ENCODE results near the gene SHC4. TPM values are rescaled to one million over a fixed set of nuclear protein-coding genes. Genes with fewer than 3 reads are reported as not detected.

The SHC4 gene
- polyA plus RNA-seq, 1 of the 3 experiments (the other 2 are of a cell fraction), result 1.6 TPM

GRCh38 chr15:48775546-48775945, 188.2 kb downstream of the SHC4 start:
- H3K4me2 ChIP-seq, result no peak overlapping the region
- 88% methylated on average over 2 of the region's 2 CpGs for WGBS (ENCODE audit: low lambda C conversion rate)
- TF ChIP-seq ELF1 (IDR thresholded peaks at IDR 0.05) (no peak), JUND (IDR thresholded peaks at IDR 0.05) (no peak), MEF2A (IDR thresholded peaks at IDR 0.05; ENCODE audit: borderline replicate concordance, low read depth) (no peak), MXI1 (IDR thresholded peaks at IDR 0.05; ENCODE audit: low read depth, low read length) (no peak), SMC3 (IDR thresholded peaks at IDR 0.05; ENCODE audit: low read depth, low read length) (no peak), EZH2phosphoT487 (IDR thresholded peaks at IDR 0.05; ENCODE audit: borderline replicate concordance, low read depth) (no peak), FOSL2 (IDR thresholded peaks at IDR 0.05; ENCODE audit: borderline replicate concordance, low read depth) (no peak), USF2 (IDR thresholded peaks at IDR 0.05; ENCODE audit: borderline replicate concordance, low read depth, low read length) (no peak), RCOR1 (IDR thresholded peaks at IDR 0.05; ENCODE audit: low read length) (no peak), TEAD4 (IDR thresholded peaks at IDR 0.05; ENCODE audit: borderline replicate concordance, insufficient read depth) (no peak)
- H3F3A ChIP-seq (replicated peaks; ENCODE audit: insufficient read depth), result peaks cover 6% of the 10 kb centered on the region
- H4K20me1 ChIP-seq (ENCODE audit: insufficient read depth), result no peaks in the 10 kb centered on the region
- DNase-seq, result no peak
- H3K4me3 ChIP-seq (ENCODE audit: low read depth in 2 of 2, low read length in 1 of 2), result no peak overlapping the region
- H3K27me3 ChIP-seq (ENCODE audit: insufficient read depth), result no peaks in the 10 kb centered on the region
- H2AFZ ChIP-seq (ENCODE audit: low read depth), result no peak overlapping the region
- peaks cover 8% of the 10 kb centered on the region; the same call in 1 of the 2 replicates for H3K9me3 ChIP-seq
- no peak overlapping the region for H3K9ac ChIP-seq
- no peaks in the 10 kb centered on the region for H3K9me2 ChIP-seq
- H3K36me3 ChIP-seq (replicated peaks in 1 of 2; ENCODE audit: control insufficient read depth in 1 of 2, insufficient read depth in 2 of 2, low read length in 1 of 2), result peaks cover 36 to 45% of the 10 kb centered on the region in 2 experiments
- H3K4me1 ChIP-seq (ENCODE audit: control insufficient read depth in 1 of 2, insufficient read depth in 2 of 2, low read depth in 1 of 2, low read length in 1 of 2), result peaks cover 0 to 11% of the 10 kb centered on the region in 2 experiments; a peak in 2 of 4 replicates
- no peaks in the 10 kb centered on the region; the same call in none of the 2 replicates for H3K79me2 ChIP-seq (ENCODE audit: insufficient read depth)
- POLR2A ChIA-PET, result no interaction called here
- CTCF ChIA-PET, result interaction anchor here (1.3 kb wide), 1 partner anchor 26 kb away, joined by 5 read pairs; no protein-coding TSS in a partner anchor
- no peak overlapping the region for H3K27ac ChIP-seq (ENCODE audit: low read depth in 2 of 2, low read length in 1 of 2)

- TF ChIP-seq GATA2 (CRISPR knock-in tag; IDR thresholded peaks at IDR 0.05) (no peak), NRF1 (IDR thresholded peaks at IDR 0.05; ENCODE audit: low read depth, low read length) (no peak), ZBTB33 (IDR thresholded peaks at IDR 0.05; ENCODE audit: borderline replicate concordance, low read depth) (no peak), TCF12 (IDR thresholded peaks at IDR 0.05) (no peak), USF1 (IDR thresholded peaks at IDR 0.05; ENCODE audit: borderline replicate concordance, low read depth) (no peak), TEAD4 (IDR thresholded peaks at IDR 0.05; ENCODE audit: borderline replicate concordance, insufficient read depth) (no peak), FOXJ3 (CRISPR knock-in tag; IDR thresholded peaks at IDR 0.05) (no peak), RFX5 (IDR thresholded peaks at IDR 0.05; ENCODE audit: low read length) (no peak), RXRA (IDR thresholded peaks at IDR 0.05; ENCODE audit: borderline replicate concordance, low read depth) (no peak), GABPA (IDR thresholded peaks at IDR 0.05; ENCODE audit: low read depth) (no peak), POLR2AphosphoS5 (IDR thresholded peaks at IDR 0.05; ENCODE audit: low read depth, low read length) (no peak), CTCF (IDR thresholded peaks at IDR 0.05) (no peak), FOXM1 (IDR thresholded peaks at IDR 0.05; ENCODE audit: low read depth) (no peak)
- ChIA-PET POLR2A (no interaction called here), CTCF (interaction anchor here (1.3 kb wide), 1 partner anchor 27 kb away, joined by 5 read pairs; no protein-coding TSS in a partner anchor)
- Histone ChIP-seq H3F3A (replicated peaks; ENCODE audit: insufficient read depth) (peaks cover 6% of the 10 kb centered on the region), H2AFZ (ENCODE audit: low read depth) (no peak overlapping the region), H3K9ac (no peak overlapping the region), H3K27me3 (ENCODE audit: insufficient read depth) (no peaks in the 10 kb centered on the region), H3K4me3 (ENCODE audit: low read depth in 2 of 2, low read length in 1 of 2) (no peak overlapping the region), H3K4me1 (ENCODE audit: control insufficient read depth in 1 of 2, insufficient read depth in 2 of 2, low read depth in 1 of 2, low read length in 1 of 2) (peaks cover 0 to 11% of the 10 kb centered on the region in 2 experiments; a peak in 2 of 4 replicates), H3K79me2 (ENCODE audit: insufficient read depth) (no peaks in the 10 kb centered on the region; the same call in none of the 2 replicates), H3K27ac (ENCODE audit: low read depth in 2 of 2, low read length in 1 of 2) (no peak overlapping the region), H3K4me2 (no peak overlapping the region), H3K9me2 (no peaks in the 10 kb centered on the region), H4K20me1 (ENCODE audit: insufficient read depth) (no peaks in the 10 kb centered on the region), H3K9me3 (peaks cover 8% of the 10 kb centered on the region; the same call in 1 of the 2 replicates), H3K36me3 (replicated peaks in 1 of 2; ENCODE audit: control insufficient read depth in 1 of 2, insufficient read depth in 2 of 2, low read length in 1 of 2) (peaks cover 34 to 37% of the 10 kb centered on the region in 2 experiments)
- 100% methylated on average over 1 of the region's 1 CpG for WGBS (ENCODE audit: low lambda C conversion rate)
- DNase-seq, result no peak
Measured at GRCh38 chr15:48774484-48774883, 189.2 kb downstream of the SHC4 start.
